Measurements from ENCODE around the gene KRT3.

DNA sequence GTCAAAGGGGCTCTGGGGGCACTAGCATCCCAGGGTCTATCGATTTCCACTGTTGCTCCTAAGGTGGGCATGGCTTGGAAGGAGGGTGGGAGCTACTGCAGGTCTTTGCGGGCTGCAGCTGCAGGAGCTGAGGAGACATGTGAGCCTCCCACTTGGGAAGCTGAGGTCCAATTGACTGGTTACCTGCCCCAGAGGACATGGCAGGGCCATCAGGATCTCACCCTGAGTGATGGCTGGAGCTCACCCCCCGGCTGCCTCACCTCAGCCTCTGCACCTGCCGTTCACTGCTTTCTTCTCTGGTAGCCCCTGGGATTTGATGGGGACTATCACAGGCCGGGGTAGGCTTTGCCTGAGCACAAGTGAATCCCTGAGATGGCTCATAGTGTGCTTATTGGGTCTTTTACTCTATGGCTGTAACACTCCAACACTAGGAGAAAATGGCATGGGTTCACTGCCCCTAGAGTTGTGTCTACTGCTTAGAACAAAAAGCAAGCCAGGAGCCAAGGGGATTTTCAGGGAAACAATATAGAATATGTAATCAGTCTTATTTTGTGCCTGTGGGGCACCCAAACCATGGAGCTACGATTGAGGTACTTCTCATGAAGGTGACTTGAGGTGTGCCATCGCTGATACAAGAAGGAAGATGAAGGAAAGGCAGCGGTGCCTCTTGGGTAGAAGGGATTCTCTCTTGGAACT lies 21.2 kb upstream of the KRT3 start:
- TF ChIP-seq, protein P1, sequence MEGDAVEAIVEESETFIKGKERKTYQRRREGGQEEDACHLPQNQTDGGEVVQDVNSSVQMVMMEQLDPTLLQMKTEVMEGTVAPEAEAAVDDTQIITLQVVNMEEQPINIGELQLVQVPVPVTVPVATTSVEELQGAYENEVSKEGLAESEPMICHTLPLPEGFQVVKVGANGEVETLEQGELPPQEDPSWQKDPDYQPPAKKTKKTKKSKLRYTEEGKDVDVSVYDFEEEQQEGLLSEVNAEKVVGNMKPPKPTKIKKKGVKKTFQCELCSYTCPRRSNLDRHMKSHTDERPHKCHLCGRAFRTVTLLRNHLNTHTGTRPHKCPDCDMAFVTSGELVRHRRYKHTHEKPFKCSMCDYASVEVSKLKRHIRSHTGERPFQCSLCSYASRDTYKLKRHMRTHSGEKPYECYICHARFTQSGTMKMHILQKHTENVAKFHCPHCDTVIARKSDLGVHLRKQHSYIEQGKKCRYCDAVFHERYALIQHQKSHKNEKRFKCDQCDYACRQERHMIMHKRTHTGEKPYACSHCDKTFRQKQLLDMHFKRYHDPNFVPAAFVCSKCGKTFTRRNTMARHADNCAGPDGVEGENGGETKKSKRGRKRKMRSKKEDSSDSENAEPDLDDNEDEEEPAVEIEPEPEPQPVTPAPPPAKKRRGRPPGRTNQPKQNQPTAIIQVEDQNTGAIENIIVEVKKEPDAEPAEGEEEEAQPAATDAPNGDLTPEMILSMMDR (IDR thresholded peaks at IDR 0.05; ENCODE audit: low read length) = no peak
- no peak for TF ChIP-seq EZH2 (optimal IDR thresholded peaks at IDR 0.05; ENCODE audit: low read depth, low read length)

All from MM.1S (cell line).